ENCODE data around the gene ZNF593OS. TPM values are rescaled to one million over a fixed set of nuclear protein-coding genes. Genes with fewer than 3 reads are reported as not detected.
A peak's percentile ranks its signal among the peaks of the same experiment; 100 is the strongest.

The ZNF593OS gene
- total and polyA plus RNA-seq, 10 donors, result 0.26 to 0.43 (median 0.26) TPM; not detected in 7

DNA sequence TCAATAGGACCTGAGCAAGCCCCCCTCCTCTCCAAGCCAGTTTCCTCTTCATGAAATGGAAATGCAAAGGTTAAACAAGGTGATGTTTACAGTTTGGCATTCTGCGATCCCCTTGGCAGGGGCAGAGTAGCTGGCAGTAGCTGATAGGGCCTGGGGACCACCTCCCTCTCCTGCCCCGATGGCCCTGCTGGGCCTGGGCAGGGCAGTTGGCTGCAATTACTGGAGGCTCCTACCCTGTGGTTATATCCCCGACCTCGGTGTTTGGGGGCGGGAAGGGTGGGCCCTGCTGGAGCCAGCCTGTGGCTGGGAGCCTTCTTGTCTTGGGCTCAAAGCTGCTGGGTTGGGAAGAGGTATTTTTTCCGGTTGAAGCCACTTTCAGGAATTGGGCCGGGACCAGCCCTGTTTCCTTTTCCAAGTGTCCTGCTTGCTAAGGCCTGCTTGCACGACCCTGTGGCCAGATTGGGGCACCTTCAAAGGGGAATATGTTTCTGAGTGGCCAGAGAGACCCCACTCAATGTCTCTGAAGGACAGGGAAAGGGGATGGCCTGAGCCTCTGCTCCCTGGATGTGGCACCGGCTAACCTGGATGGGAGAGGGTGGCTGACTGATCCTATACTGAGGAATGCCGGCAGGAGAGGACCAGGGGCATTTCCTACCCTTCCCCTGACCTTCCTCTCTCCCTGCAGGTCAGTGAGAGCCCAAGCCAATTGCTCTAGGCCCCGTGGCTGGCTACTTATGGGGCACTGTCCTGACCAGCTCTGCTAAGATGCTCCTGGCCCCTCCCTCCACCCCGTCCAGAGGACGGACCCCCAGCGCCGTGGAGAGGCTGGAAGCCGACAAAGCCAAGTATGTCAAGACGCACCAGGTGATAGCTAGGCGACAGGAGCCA, 10.9 kb downstream of the ZNF593OS start:
- H3K36me3 ChIP-seq, result no peaks in the 10 kb centered on the region
- no peaks in the 10 kb centered on the region for H3K9me3 ChIP-seq
- H3K27ac ChIP-seq, result peak overlapping the region in 5 of 8 donors; percentile 25 to 68 (median 41)
- WGBS, 5 donors, result 56 to 67% (median 64%) methylated on average over 16 to 18 of the region's 18 CpGs
- peak; percentile 63 for DNase-seq
- peaks cover 16 to 72% (median 47%) of the 10 kb centered on the region in 6 donors for H3K4me1 ChIP-seq
- intact Hi-C loops (cut with DNase I; ENCODE audit: low total_unique reads), result no loop called here
- TF ChIP-seq, protein P1, sequence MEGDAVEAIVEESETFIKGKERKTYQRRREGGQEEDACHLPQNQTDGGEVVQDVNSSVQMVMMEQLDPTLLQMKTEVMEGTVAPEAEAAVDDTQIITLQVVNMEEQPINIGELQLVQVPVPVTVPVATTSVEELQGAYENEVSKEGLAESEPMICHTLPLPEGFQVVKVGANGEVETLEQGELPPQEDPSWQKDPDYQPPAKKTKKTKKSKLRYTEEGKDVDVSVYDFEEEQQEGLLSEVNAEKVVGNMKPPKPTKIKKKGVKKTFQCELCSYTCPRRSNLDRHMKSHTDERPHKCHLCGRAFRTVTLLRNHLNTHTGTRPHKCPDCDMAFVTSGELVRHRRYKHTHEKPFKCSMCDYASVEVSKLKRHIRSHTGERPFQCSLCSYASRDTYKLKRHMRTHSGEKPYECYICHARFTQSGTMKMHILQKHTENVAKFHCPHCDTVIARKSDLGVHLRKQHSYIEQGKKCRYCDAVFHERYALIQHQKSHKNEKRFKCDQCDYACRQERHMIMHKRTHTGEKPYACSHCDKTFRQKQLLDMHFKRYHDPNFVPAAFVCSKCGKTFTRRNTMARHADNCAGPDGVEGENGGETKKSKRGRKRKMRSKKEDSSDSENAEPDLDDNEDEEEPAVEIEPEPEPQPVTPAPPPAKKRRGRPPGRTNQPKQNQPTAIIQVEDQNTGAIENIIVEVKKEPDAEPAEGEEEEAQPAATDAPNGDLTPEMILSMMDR (IDR thresholded peaks at IDR 0.05 in 8 of 11, conservative IDR thresholded peaks at IDR 0.05 in 3 of 11), result no peak
- peak in 1 of 3 donors; percentile 54 for TF ChIP-seq POLR2AphosphoS5 (IDR thresholded peaks at IDR 0.05)
- H3K27me3 ChIP-seq (replicated peaks in 1 of 7), result peaks cover 0 to 93% (median 35%) of the 10 kb centered on the region in 7 donors
- H3K4me3 ChIP-seq, result peak overlapping the region in 7 of 8 donors; percentile 39 to 71 (median 49)

DNA sequence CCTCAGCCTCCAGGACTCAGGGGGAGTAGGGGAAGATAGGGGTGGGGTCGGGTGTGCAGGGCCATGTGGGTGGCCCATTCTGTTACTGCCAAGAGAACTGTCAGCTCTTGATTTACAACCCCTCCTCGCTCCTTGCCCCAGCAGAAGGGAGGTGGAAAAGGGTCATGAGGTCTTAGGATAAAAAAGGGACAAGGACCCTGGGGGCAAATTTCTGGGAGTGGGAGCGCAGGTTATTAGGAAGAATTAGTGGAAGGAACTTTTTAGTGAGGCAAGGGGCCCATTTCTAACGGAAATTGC, 11.9 kb downstream of the ZNF593OS start:
- Histone ChIP-seq H3K4me1 (peaks cover 16 to 82% (median 50%) of the 10 kb centered on the region in 6 donors), H3K27ac (peak overlapping the region in 1 of 8 donors; percentile 68)
- TF ChIP-seq, protein P1 (IDR thresholded peaks at IDR 0.05 in 8 of 11, conservative IDR thresholded peaks at IDR 0.05 in 3 of 11), result no peak
- no peak for TF ChIP-seq POLR2A (IDR thresholded peaks at IDR 0.05)
- no peak for TF ChIP-seq POLR2AphosphoS5 (IDR thresholded peaks at IDR 0.05)

DNA sequence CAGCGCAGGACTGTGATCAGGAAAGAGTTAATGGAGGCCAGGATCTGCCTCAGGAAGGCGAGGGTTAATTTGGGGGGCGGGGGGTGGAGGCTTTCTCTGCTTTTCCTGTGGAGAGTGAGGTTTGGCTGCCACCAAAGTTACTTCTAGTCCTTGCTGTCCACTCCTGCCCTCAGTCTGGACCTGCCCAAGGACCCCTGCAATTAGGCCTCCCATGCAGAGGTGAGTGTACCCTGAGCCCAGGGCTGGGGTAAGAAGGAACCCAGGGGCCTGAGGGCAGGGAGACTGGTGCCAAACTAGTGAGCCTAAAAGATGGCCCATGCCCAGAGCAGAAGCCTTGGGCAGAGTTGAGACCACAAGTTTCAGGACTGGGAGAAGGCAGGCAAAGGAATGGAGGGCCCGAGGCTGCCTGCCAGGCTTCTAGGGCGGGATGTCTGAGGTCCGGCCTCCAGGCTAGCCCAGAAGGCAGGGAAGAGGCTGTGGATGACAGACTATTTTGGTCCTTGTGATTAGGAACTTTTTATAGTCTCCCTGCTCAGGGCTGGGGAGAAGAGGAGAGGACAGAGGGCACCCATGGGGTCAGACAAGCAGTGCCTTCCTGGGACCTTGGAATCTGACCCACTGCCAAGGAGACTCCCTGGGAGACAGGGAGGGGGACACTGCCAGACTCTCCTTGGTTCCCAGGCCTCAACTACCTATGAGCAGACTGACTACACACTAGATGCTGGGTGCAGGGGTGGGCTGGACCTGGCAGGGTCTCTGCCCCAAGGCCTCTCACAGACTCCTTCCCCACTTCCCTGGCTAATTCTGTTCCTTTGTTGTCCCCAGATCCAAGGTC, 12.5 kb downstream of the ZNF593OS start, which contains the start of gene FAM110D:
Gene FAM110D, plus strand, starts transcription at position 172 of the 835 bp plus-strand sequence. CDS start 2,213 bp downstream, outside the sequence.
- DNase-seq, result peak; percentile 45
- intact Hi-C loops (cut with DNase I; ENCODE audit: low total_unique reads), result no loop called here
- Histone ChIP-seq H3K36me3 (no peaks in the 10 kb centered on the region), H3K9me3 (no peaks in the 10 kb centered on the region), H3K4me3 (peak within 1 kb of the TSS in 4 of 8 donors; percentile 0 to 71 (median 35)), H3K4me1 (peaks cover 16 to 82% (median 47%) of the 10 kb centered on the region in 6 donors), H3K27me3 (replicated peaks in 1 of 7) (peaks cover 0 to 94% (median 39%) of the 10 kb centered on the region in 7 donors), H3K27ac (peak within 1 kb of the TSS in 3 of 8 donors; percentile 6 to 68 (median 28))
- TF ChIP-seq POLR2AphosphoS5 (IDR thresholded peaks at IDR 0.05), result peak in 1 of 3 donors; percentile 46
- TF ChIP-seq POLR2A (IDR thresholded peaks at IDR 0.05), result no peak
- 43 to 57% (median 54%) methylated on average over 6 of the region's 6 CpGs for WGBS, 5 donors

More for the DNA sequence above, 11.9 kb downstream of the ZNF593OS start:
- no peak for DNase-seq
- Histone ChIP-seq H3K36me3 (no peaks in the 10 kb centered on the region), H3K9me3 (no peaks in the 10 kb centered on the region), H3K27me3 (replicated peaks in 1 of 7) (peaks cover 0 to 98% (median 39%) of the 10 kb centered on the region in 7 donors), H3K4me3 (peak overlapping the region in 4 of 8 donors; percentile 0 to 71 (median 35))
- intact Hi-C loops (cut with DNase I; ENCODE audit: low total_unique reads), result no loop called here
- WGBS, 5 donors, result 66 to 87% (median 72%) methylated on average over 4 of the region's 4 CpGs

DNA sequence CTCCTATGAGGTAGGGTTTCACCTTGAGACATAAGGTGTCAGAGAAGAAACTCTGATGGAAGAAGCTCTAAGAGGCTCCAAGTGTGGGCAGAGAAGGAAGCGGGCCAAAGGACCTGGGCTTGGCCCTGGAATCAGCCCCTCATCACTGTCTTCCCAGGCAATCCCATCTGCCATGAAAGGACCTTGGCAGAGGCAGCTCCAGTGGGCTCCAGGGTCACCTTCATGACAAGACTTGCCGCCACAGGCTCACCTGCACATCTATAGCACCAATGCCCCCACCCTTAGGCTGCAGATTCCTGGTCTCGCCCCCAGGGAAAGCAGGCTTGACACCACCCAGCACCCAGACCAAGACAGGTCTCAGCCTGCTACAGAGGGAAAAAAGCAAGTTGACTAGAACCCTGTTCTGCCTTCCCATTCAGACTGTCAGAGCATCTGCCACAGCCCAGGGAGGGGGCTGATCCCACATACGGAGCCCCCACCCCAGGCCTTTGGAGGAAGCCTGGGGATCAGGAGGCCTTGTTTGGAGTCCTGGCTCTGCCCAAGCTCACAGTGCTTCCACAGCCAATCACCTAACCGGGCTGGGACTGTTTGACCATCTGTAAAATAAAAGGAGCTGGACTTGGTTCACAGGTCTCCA, 13.2 kb downstream of the ZNF593OS start:
- Histone ChIP-seq H3K9me3 (no peaks in the 10 kb centered on the region), H3K4me3 (peak overlapping the region in 2 of 8 donors; percentile 52 to 71), H3K27me3 (replicated peaks in 1 of 7) (peaks cover 0 to 87% (median 35%) of the 10 kb centered on the region in 7 donors), H3K36me3 (no peaks in the 10 kb centered on the region), H3K4me1 (peaks cover 15 to 76% (median 41%) of the 10 kb centered on the region in 6 donors), H3K27ac (peak overlapping the region in 1 of 8 donors; percentile 68)
- DNase-seq, result peak; percentile 28
- WGBS, 5 donors, result 75 to 90% (median 85%) methylated on average over 3 to 5 of the region's 5 CpGs
- intact Hi-C loops (cut with DNase I; ENCODE audit: low total_unique reads), result no loop called here
- TF ChIP-seq POLR2A (IDR thresholded peaks at IDR 0.05) (no peak), POLR2AphosphoS5 (IDR thresholded peaks at IDR 0.05) (no peak)
- TF ChIP-seq, protein P1 (IDR thresholded peaks at IDR 0.05 in 8 of 11, conservative IDR thresholded peaks at IDR 0.05 in 3 of 11), result no peak

Data from spleen (tissue), 11 donors.